ENCODE data around the gene PARD6B. TPM values are rescaled to one million over a fixed set of nuclear protein-coding genes. Genes with fewer than 3 reads are reported as not detected.

PARD6B gene
- total and polyA plus RNA-seq, 2 donors (not counting 1 experiment from before 2014, with no cell fraction given): 0.91 to 6.0 TPM

DNA sequence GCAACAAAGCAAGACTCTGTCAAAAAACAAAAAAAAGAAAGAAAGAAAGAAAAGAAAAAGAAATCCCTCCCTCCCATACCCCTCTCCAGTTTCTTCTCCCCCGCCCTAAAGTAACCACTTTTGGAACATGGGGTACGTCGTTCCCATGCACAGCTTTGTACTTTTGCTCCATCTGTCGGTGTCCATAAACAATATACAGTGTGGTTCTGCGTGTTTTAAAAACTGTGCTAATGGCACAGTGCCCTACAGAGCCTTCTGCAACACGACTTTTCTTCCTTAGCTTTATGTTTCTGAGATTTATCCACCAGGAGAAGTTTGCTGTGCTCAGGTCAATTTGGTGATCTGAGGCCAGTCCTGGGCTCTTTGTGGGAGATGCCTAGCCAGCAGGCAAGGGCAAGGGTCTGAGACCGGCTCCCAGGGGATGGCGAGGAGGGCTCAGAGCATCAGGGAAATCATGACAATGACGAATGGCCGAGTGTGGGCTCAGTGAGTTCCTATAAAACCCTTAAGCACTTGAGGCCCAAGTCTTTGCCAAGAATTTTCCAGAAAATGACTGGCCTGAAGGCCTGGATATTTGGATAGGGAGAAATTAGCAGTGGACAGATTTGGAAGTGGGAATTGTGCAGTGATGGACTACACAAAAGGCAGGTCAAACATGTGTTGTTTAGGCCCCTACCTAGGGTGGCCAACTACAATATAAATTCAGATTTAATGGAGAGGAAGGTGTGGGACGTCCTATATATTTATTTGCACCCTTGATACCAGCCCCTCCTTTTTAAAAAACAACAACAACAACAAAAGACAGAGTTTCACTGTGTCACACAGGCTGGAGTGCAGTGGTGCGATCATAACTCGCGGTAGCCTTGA lies 61.6 kb downstream of the PARD6B start:
- H3K4me1 ChIP-seq (ENCODE audit: control insufficient read depth in 2 of 2, insufficient read depth in 2 of 2, low read length in 2 of 2): peaks cover 24 to 40% of the 10 kb centered on the region in 2 donors
- Mint-ChIP-seq H3K27me3 (no peaks in the 10 kb centered on the region), H3K4me1 (peaks cover 29% of the 10 kb centered on the region), H3K9me3 (ENCODE audit: insufficient read depth) (no peaks in the 10 kb centered on the region), H3K27ac (peak overlapping the region; percentile 75), H3K4me3 (peak overlapping the region; percentile 41)
- WGBS (ENCODE audit: insufficient coverage): 94% methylated on average over 12 of the region's 14 CpGs
- peaks cover 31% of the 10 kb centered on the region for H3K79me2 ChIP-seq (ENCODE audit: control insufficient read depth, insufficient read depth, low read length)
- ATAC-seq (ENCODE audit: low read depth) (no peak), DNase-seq (no peak)
- H3K4me2 ChIP-seq (replicated peaks; ENCODE audit: low read depth, low read length, poor library complexity, severe bottlenecking): no peak overlapping the region
- no peaks in the 10 kb centered on the region for H3K9me3 ChIP-seq (ENCODE audit: control extremely low read depth in 1 of 3, control insufficient read depth in 2 of 3, insufficient read depth in 1 of 3, low read length in 2 of 3)
- no peaks in the 10 kb centered on the region for H4K20me1 ChIP-seq (ENCODE audit: control insufficient read depth, insufficient read depth, low read length, poor library complexity, severe bottlenecking)
- no peak overlapping the region for H3K4me3 ChIP-seq (ENCODE audit: control extremely low read depth in 1 of 5, extremely low read depth in 1 of 5, insufficient read depth in 1 of 5, low read depth in 2 of 5, low read length in 4 of 5)
- no peak overlapping the region for H3K27ac ChIP-seq (ENCODE audit: low read length in 2 of 2)
- peaks cover 0 to 5% of the 10 kb centered on the region in 2 experiments for H3K36me3 ChIP-seq (replicated peaks in 1 of 2; ENCODE audit: control extremely low read depth in 1 of 2, control insufficient read depth in 1 of 2, extremely low read depth in 1 of 2, insufficient read depth in 2 of 2, low read length in 1 of 2)
- intact Hi-C loops (cut with micrococcal nuclease): loop anchor here (5.0 kb wide), 1 partner anchor 609 kb away; no protein-coding TSS in a partner anchor
- ChIA-PET CTCF (interaction anchor here (0.6 to 11.8 kb wide), 23 partner anchors 8 to 1796 kb away, joined by 3 to 390 read pairs (median 4); partner anchors contain the start of genes ADNP, DPM1 and MOCS3), POLR2A (interaction anchor here (0.6 to 6.0 kb wide), 6 partner anchors 24 to 677 kb away, joined by 3 to 123 read pairs (median 4); partner anchors contain the start of gene ADNP)
- no peaks in the 10 kb centered on the region for H3K27me3 ChIP-seq (replicated peaks in 1 of 4; ENCODE audit: control extremely low read depth in 1 of 4, control insufficient read depth in 3 of 4, insufficient read depth in 4 of 4, low read length in 3 of 4)
- TF ChIP-seq, protein P1, sequence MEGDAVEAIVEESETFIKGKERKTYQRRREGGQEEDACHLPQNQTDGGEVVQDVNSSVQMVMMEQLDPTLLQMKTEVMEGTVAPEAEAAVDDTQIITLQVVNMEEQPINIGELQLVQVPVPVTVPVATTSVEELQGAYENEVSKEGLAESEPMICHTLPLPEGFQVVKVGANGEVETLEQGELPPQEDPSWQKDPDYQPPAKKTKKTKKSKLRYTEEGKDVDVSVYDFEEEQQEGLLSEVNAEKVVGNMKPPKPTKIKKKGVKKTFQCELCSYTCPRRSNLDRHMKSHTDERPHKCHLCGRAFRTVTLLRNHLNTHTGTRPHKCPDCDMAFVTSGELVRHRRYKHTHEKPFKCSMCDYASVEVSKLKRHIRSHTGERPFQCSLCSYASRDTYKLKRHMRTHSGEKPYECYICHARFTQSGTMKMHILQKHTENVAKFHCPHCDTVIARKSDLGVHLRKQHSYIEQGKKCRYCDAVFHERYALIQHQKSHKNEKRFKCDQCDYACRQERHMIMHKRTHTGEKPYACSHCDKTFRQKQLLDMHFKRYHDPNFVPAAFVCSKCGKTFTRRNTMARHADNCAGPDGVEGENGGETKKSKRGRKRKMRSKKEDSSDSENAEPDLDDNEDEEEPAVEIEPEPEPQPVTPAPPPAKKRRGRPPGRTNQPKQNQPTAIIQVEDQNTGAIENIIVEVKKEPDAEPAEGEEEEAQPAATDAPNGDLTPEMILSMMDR (IDR thresholded peaks at IDR 0.05): no peak
- no peak for TF ChIP-seq EZH2 (IDR thresholded peaks at IDR 0.05; ENCODE audit: borderline replicate concordance, insufficient read depth, low read depth, low read length, poor library complexity, severe bottlenecking)
- H2AFZ ChIP-seq (ENCODE audit: insufficient read depth, low read depth, low read length, poor library complexity, severe bottlenecking): no peak overlapping the region
- no peak overlapping the region for H3K9ac ChIP-seq (ENCODE audit: low read length)
